GM10847 (cell line): ENCODE measurements around the gene ETS1.

Source experiments
- POLR2A ChIP-seq: IDR thresholded peaks from 2 replicates; pipeline ENCODE4 v1.6.1; 2011; ENCODE audit not compliant: insufficient read length; ENCODE audit errors: extremely low read depth

ETS1 gene

GRCh38 chr11:128476049-128476448 is 111.3 kb downstream of the ETS1 start:
- TF ChIP-seq POLR2A = no peak

GRCh38 chr11:128474036-128474874 is 113.1 kb downstream of the ETS1 start:
- TF ChIP-seq POLR2A = no peak

GRCh38 chr11:128473636-128474035 is 113.7 kb downstream of the ETS1 start:
- no peak for TF ChIP-seq POLR2A

GRCh38 chr11:128472128-128473089 is 114.9 kb downstream of the ETS1 start:
- TF ChIP-seq POLR2A = no peak

GRCh38 chr11:128471138-128471661 is 116.2 kb downstream of the ETS1 start:
- TF ChIP-seq POLR2A = no peak

GRCh38 chr11:128470081-128470480 is 117.3 kb downstream of the ETS1 start:
- TF ChIP-seq POLR2A = no peak

- TF ChIP-seq POLR2A = no peak
Observed at GRCh38 chr11:128469220-128469619, 118.1 kb downstream of the ETS1 start.

GRCh38 chr11:128468111-128468510 is 119.2 kb downstream of the ETS1 start:
- TF ChIP-seq POLR2A = no peak

- no peak for TF ChIP-seq POLR2A
Observed at GRCh38 chr11:128467610-128468041, 119.7 kb downstream of the ETS1 start.

GRCh38 chr11:128467041-128467440 is 120.3 kb downstream of the ETS1 start:
- no peak for TF ChIP-seq POLR2A

- TF ChIP-seq POLR2A = no peak
Observed at GRCh38 chr11:128465946-128466705, 121.2 kb downstream of the ETS1 start.

- TF ChIP-seq POLR2A = no peak
Observed at GRCh38 chr11:128465531-128465930, 121.8 kb downstream of the ETS1 start.

- TF ChIP-seq POLR2A = no peak
Observed at GRCh38 chr11:128464878-128465450, 122.4 kb downstream of the ETS1 start.

GRCh38 chr11:128463979-128464378 is 123.4 kb downstream of the ETS1 start:
- TF ChIP-seq POLR2A = no peak

GRCh38 chr11:128463371-128463829 is 124.0 kb downstream of the ETS1 start:
- TF ChIP-seq POLR2A = no peak

- no peak for TF ChIP-seq POLR2A
Observed at GRCh38 chr11:128462922-128463321, 124.4 kb downstream of the ETS1 start.
